Measurements from ENCODE around the gene CYP51A1.
"Not testable (repeated sequence)": the region's sequence is repeated elsewhere in the genome, so short reads cannot be mapped to it uniquely, and the experiment has no call there.

Gene CYP51A1

DNA sequence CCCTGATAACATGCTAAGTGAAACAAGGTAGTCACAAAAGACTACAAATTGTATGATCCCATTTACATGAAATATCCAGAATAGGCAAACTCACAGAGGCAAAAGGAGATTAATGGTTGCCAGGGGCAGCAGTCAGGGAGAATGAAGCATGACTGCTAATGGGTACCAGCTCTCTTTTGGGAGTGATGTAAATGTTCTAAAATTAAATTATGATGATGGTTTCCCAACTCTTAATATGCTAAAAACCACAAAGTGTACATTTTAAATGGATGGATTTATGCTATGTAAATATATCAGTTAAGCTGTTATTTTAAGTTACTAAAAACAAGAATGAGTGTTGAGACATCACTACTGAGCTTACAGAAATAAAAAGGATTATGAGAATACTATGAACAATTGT lies 12.6 kb downstream of the CYP51A1 start:
- no peak for FAIRE-seq

- no peak for FAIRE-seq
Observed at GRCh38 chr7:92119213-92119759, 15.0 kb downstream of the CYP51A1 start.

- no peak for FAIRE-seq
Observed at GRCh38 chr7:92116949-92117348, 17.3 kb downstream of the CYP51A1 start.

DNA sequence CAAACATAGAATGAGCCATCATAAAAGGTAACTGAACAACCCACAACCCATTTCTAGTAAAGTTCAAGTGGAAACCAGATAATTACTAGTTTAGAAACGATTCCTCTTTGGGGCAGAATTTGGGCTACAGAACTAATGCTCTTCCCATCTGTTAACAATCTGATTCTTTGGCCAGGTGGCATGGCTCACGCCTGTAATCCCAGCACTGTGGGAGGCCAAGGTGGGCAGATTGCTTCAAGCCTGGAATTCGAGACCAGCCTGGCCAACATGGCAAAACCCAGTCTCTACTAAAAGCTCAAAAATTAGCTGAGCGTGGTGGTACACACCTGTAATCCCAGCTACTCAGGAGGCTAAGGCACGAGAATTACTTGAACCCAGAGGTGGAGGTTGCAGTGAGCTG lies 18.5 kb downstream of the CYP51A1 start:
- FAIRE-seq, result no peak

DNA sequence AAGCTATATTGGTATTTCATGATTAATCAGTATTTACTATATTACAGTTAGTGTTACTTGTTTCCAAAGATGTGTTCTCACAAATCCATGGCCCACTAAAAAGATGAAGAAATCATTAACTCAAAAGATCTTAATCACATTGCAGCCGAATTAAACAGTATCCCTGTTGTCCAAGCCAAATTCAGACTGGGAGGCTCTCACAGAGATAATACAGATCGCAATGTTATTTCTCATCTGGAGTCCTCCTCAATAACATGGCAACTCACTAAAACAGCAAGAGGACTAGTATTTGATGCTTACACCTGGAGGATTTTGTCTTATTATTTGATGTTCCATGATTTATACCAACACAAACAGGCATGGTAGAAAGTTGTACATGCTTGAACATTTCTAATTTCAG lies 23.4 kb downstream of the CYP51A1 start:
- FAIRE-seq, result no peak

- no peak for FAIRE-seq
Observed at GRCh38 chr7:92108821-92109220, 25.5 kb downstream of the CYP51A1 start.

DNA sequence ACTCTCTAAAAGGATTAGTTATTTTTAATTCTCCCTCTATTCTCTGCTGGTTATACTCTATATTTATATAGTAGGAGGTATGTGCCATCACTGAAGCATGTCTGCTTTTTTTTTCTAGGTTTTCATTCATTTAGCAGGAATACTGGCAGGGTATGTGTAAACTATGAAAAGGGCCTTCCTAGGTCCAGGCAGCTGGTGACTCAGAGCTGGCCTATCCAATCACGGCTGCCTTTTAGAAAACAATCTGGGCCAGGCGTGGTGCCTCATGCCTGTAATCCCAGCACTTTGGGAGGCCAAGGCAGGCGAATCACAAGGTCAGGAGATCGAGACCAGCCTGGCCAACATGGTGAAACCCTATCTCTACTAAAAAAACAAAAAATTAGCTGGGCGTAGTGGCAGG lies 31.4 kb downstream of the CYP51A1 start:
- not testable (repeated sequence) for FAIRE-seq

DNA sequence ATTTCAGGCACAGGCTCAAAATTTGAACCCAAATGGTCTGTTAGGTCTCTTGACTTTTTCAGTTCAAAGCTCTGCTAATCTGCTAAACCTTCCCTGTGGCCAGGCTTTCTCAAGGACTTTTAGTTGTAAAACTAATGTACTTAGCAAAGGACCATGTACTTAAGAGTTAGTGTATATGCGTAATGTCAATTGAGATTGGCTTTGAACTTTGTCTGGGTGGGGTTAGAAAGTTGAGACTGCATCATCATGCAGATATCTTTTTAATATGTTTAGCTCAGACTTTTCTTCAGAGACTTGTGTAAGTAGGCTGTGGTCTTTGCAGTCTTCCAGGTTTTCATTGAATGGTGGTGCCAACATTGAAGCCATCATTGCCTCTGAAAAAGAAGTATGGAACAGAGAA lies 33.7 kb downstream of the CYP51A1 start:
- FAIRE-seq, result no peak

GRCh38 chr7:92095380-92095779 lies 38.9 kb downstream of the CYP51A1 start:
- no peak for FAIRE-seq

DNA sequence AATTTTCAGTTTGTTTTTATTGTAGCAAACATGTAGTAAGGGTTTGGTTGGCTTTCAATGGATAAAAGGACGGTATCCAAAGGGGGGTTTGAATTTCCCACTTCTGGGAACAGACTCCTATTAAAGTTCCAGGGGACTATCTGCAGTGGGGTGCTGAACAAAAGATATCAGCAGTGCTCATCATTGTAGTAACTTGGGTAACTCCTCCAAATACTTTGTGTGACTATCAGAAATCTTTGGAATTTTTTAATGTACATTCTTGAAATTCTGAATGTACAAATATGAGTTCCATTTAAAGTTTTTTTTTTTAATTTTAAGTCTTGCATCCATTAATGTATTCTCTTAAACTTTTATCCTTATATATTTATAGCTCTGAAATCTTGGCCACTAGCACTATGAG lies 42.1 kb downstream of the CYP51A1 start:
- no peak for FAIRE-seq

- no peak for FAIRE-seq
Observed at GRCh38 chr7:92088266-92088665, 46.0 kb downstream of the CYP51A1 start.

GRCh38 chr7:92083922-92084321 lies 50.4 kb downstream of the CYP51A1 start:
- not testable (repeated sequence) for FAIRE-seq

DNA sequence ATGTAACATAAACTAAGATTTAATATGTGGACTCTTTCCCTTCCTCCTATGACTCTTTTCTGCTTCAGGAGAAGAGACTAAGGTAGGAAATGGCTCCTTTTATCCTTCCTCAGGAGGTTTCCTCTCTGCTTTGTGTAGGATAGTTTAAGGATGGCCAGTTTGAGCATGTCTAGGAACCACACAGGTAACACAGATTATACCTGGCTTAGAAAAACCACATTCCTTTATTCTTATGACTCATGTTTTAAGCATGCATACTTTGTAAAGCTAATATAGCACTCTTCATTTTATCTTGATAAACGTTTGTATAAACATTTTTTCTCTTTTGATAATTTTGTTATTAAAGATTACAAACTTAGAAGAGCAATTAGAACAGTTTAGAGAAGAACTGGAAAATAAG lies 57.8 kb downstream of the CYP51A1 start:
- FAIRE-seq, result no peak

GRCh38 chr7:92075455-92076158 lies 58.7 kb downstream of the CYP51A1 start:
- FAIRE-seq, result no peak

DNA sequence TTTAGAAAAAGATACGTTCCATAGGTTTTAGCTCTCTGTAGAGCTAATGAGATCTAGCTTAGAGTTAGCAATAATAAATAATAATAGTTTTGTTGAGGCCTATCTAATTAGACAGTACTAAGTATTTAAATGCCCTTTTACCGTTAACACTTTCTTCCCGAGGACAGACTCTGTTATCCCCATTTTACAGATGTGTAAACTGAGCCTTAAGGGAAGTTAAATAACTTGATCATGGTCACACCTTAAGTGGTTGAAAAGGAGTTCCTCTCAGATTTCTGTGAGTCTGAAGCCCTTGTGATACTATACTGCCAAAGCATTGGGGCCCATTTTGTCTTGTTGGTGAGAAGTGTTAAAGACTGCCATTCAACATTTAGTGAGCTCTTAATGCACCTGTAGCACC lies 61.6 kb downstream of the CYP51A1 start:
- no peak for FAIRE-seq

GRCh38 chr7:92072121-92072520 lies 62.2 kb downstream of the CYP51A1 start:
- no peak for FAIRE-seq

GRCh38 chr7:92071032-92071431 lies 63.2 kb downstream of the CYP51A1 start:
- FAIRE-seq, result no peak

DNA sequence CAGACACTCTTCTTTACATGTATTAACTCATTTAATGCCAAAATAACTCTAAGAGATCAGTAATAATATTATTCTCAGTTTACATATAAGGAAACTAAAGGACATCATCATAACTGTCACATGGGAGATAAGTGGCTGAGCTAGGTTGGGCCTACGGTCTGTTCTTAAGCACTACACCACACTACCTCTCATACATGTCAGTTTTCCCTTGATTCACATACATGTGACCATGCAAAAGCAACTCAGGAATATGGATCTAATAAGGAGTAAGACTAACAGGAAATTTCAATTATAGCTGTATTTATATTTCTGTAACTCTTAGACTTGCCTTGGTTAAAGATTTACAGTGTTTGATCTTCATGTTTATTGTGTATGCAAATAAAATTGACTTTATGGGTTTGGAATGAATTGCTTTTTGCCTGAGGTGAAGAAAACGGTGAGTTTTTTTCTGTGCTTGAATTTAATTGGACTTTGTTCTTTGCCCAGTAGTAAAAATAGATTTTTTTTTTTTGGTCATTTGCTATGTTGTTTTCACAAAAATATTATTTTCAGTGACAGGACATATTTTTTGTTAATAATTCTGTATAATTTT lies 69.7 kb downstream of the CYP51A1 start:
- FAIRE-seq, result no peak

All from endometrium (tissue), 2 donors.